ENCODE measurements around the gene XPR1. TPM values are rescaled to one million over a fixed set of nuclear protein-coding genes. Genes with fewer than 3 reads are reported as not detected.

Gene XPR1
- total and polyA plus RNA-seq, 10 of the 15 experiments (the other 5 are each of a cell fraction or from before 2014, with no cell fraction given), result 1.1 to 33.9 (median 11.3) TPM

- in situ Hi-C loops (cut with MboI) (loop anchor here (25.0 kb wide), 1 partner anchor 536 kb away; no protein-coding TSS in a partner anchor), intact Hi-C loops (cut with micrococcal nuclease; ENCODE audit: unreplicated experiment) (no loop called here)
- Histone ChIP-seq H3K9me3 (replicated peaks; ENCODE audit: control insufficient read depth, insufficient read depth, low read length) (no peaks in the 10 kb centered on the region), H3K9ac (ENCODE audit: control insufficient read depth, insufficient read depth, low read length) (no peak overlapping the region), H4K20me1 (ENCODE audit: control insufficient read depth, insufficient read depth) (no peaks in the 10 kb centered on the region), H3K4me3 (no peak overlapping the region), H2AFZ (ENCODE audit: control insufficient read depth, low read depth, low read length) (no peak overlapping the region), H3K4me2 (ENCODE audit: control insufficient read depth, insufficient read depth) (no peak overlapping the region), H3K36me3 (ENCODE audit: control insufficient read depth in 2 of 2, insufficient read depth in 2 of 2, low read length in 1 of 2) (no peaks in the 10 kb centered on the region), H3K27ac (ENCODE audit: control insufficient read depth, insufficient read depth) (no peak overlapping the region), H3K4me1 (ENCODE audit: control insufficient read depth, insufficient read depth, low read length) (peaks cover 8% of the 10 kb centered on the region), H3K79me2 (ENCODE audit: control insufficient read depth, insufficient read depth, low read length) (no peaks in the 10 kb centered on the region), H3K27me3 (replicated peaks in 1 of 2; ENCODE audit: control insufficient read depth in 2 of 2, insufficient read depth in 2 of 2, low read length in 1 of 2) (0 out of 4 replicates have a peak, but pooled peaks cover 0 to under 1% of the 10 kb centered on the region in 2 experiments)
- SMC1A ChIA-PET (ENCODE audit: uncharacterized antibody, unreplicated experiment), result interaction anchor here (0.9 to 2.8 kb wide), 3 partner anchors 10 to 236 kb away, joined by 4 to 15 read pairs (median 5); no protein-coding TSS in a partner anchor
- RAD21 ChIA-PET (ENCODE audit: unreplicated experiment), result interaction anchor here (1.2 kb wide), 1 partner anchor 235 kb away, joined by 3 read pairs; no protein-coding TSS in a partner anchor
- BruUV-seq (replicated peaks), result no TSS peak
- ATAC-seq (no peak), DNase-seq (ENCODE audit: low read depth, low spot score) (no peak), FAIRE-seq (no peak)
- WGBS (ENCODE audit: insufficient coverage, insufficient replicate concordance, low lambda C conversion rate, missing lambda C conversion rate), result 0% methylated on average over 1 of the region's 1 CpG
- POLR2A ChIA-PET, result interaction anchor here (0.7 kb wide), 1 partner anchor 76 kb away, joined by 6 read pairs; no protein-coding TSS in a partner anchor
- CTCF ChIA-PET, result interaction anchor here (1.0 to 1.4 kb wide), 2 partner anchors 10 to 26 kb away, joined by 3 to 4 read pairs; no protein-coding TSS in a partner anchor
- no peak for TF ChIP-seq MTA3 (IDR thresholded peaks at IDR 0.05; ENCODE audit: borderline replicate concordance, low read length)
- no peak for TF ChIP-seq POU2F2 (IDR thresholded peaks at IDR 0.05; ENCODE audit: borderline replicate concordance, low read depth, low read length)
- no peak for TF ChIP-seq RB1 (IDR thresholded peaks at IDR 0.05; ENCODE audit: borderline replicate concordance)
- TF ChIP-seq NBN (IDR thresholded peaks at IDR 0.05), result no peak
- no peak for TF ChIP-seq ZSCAN29 (IDR thresholded peaks at IDR 0.05)
- no peak for TF ChIP-seq ATF3 (IDR thresholded peaks at IDR 0.05; ENCODE audit: borderline replicate concordance, extremely low read depth, low read depth, low read length)
- TF ChIP-seq SUZ12 (IDR thresholded peaks at IDR 0.05; ENCODE audit: unreplicated experiment), result no peak
- no peak for TF ChIP-seq CBX5 (IDR thresholded peaks at IDR 0.05; ENCODE audit: low read depth)
- TF ChIP-seq ASH2L (IDR thresholded peaks at IDR 0.05; ENCODE audit: borderline replicate concordance, low read depth), result no peak
- no peak for TF ChIP-seq EZH2 (IDR thresholded peaks at IDR 0.05; ENCODE audit: borderline replicate concordance, control insufficient read depth, low read depth, low read length)
- TF ChIP-seq, protein P1, sequence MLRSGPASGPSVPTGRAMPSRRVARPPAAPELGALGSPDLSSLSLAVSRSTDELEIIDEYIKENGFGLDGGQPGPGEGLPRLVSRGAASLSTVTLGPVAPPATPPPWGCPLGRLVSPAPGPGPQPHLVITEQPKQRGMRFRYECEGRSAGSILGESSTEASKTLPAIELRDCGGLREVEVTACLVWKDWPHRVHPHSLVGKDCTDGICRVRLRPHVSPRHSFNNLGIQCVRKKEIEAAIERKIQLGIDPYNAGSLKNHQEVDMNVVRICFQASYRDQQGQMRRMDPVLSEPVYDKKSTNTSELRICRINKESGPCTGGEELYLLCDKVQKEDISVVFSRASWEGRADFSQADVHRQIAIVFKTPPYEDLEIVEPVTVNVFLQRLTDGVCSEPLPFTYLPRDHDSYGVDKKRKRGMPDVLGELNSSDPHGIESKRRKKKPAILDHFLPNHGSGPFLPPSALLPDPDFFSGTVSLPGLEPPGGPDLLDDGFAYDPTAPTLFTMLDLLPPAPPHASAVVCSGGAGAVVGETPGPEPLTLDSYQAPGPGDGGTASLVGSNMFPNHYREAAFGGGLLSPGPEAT (IDR thresholded peaks at IDR 0.05; ENCODE audit: low read depth), result no peak
- no peak for TF ChIP-seq RELA (IDR thresholded peaks at IDR 0.05; ENCODE audit: borderline replicate concordance, partially characterized antibody)
- TF ChIP-seq, protein P2, sequence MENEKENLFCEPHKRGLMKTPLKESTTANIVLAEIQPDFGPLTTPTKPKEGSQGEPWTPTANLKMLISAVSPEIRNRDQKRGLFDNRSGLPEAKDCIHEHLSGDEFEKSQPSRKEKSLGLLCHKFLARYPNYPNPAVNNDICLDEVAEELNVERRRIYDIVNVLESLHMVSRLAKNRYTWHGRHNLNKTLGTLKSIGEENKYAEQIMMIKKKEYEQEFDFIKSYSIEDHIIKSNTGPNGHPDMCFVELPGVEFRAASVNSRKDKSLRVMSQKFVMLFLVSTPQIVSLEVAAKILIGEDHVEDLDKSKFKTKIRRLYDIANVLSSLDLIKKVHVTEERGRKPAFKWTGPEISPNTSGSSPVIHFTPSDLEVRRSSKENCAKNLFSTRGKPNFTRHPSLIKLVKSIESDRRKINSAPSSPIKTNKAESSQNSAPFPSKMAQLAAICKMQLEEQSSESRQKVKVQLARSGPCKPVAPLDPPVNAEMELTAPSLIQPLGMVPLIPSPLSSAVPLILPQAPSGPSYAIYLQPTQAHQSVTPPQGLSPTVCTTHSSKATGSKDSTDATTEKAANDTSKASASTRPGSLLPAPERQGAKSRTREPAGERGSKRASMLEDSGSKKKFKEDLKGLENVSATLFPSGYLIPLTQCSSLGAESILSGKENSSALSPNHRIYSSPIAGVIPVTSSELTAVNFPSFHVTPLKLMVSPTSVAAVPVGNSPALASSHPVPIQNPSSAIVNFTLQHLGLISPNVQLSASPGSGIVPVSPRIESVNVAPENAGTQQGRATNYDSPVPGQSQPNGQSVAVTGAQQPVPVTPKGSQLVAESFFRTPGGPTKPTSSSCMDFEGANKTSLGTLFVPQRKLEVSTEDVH (IDR thresholded peaks at IDR 0.05; ENCODE audit: low read depth, partially characterized antibody), result no peak
These were observed 5.1 kb upstream of the XPR1 start for GRCh38 chr1:180626711-180627110.
